HEK293 (cell line): ENCODE data around the gene CEP112.
"Not testable (repeated sequence)": the region's sequence is repeated elsewhere in the genome, so short reads cannot be mapped to it uniquely, and the experiment has no call there.

Experiments
- CTCF ChIA-PET: fragments of 350-600 bp; formaldehyde crosslinking; extraction: SDS; loops from one replicate; lab custom pipeline; 2021; ENCODE audit warnings: antibody characterized with exemption; lab: Yijun Ruan, JAX
- POLR2A ChIA-PET: fragments of 300-600 bp; formaldehyde crosslinking; extraction: SDS; loops from one replicate; lab custom pipeline; 2020; ENCODE audit warnings: antibody characterized with exemption, inconsistent platforms; lab: Yijun Ruan, JAX
- H3K27ac ChIP-seq: fragments of 200-500 bp; sonication (Bioruptor generic); 2 replicates; pipeline ENCODE4 v1.5.1; 2014; ENCODE audit warnings: low read depth, low read length, control low read depth, inconsistent platforms; ENCODE audit errors: extremely low read depth
- H3K36me3 ChIP-seq, 2 experiments: fragments of 200-500 bp in 1 of 2; sonication (Bioruptor generic) in 1 of 2; 1 replicate in 1 of 2; 2 replicates in 1 of 2; pipeline ENCODE4 v1.5.1; 2014 to 2017; ENCODE audit warnings: inconsistent platforms in 2 of 2, low read length in 2 of 2; ENCODE audit not compliant: control insufficient read depth in 2 of 2, insufficient read depth in 1 of 2
- H3K4me1 ChIP-seq: fragments of 200-500 bp; sonication (Bioruptor generic); 2 replicates; pipeline ENCODE4 v1.5.1; 2014; ENCODE audit warnings: mild to moderate bottlenecking, low read length, inconsistent platforms; ENCODE audit not compliant: control insufficient read depth, insufficient read depth
- H3K4me3 ChIP-seq: 2 replicates; pipeline ENCODE4 v1.5.1; 2011; ENCODE audit warnings: low read depth, mild to moderate bottlenecking, control low read depth, low read length, moderate library complexity
- H3K9me3 ChIP-seq: fragments of 200-500 bp; sonication (Bioruptor generic); 2 replicates; pipeline ENCODE4 v1.5.1; 2014; ENCODE audit warnings: low read depth, low read length, inconsistent platforms; ENCODE audit not compliant: control insufficient read depth, insufficient read depth
- GFI1B ChIP-seq: fragments of 450-650 bp; formaldehyde crosslinking; IDR thresholded peaks from 2 replicates; pipeline ENCODE4 v1.5.1; 2016; ENCODE audit warnings: missing biosample characterization, missing genetic modification characterization
- REPIN1 ChIP-seq: fragments of 450-650 bp; formaldehyde crosslinking; IDR thresholded peaks from 2 replicates; pipeline ENCODE4 v1.5.1; 2017; ENCODE audit warnings: missing biosample characterization, missing genetic modification characterization, low read depth
- SCRT2 ChIP-seq: fragments of 450-650 bp; formaldehyde crosslinking; IDR thresholded peaks from 2 replicates; pipeline ENCODE4 v1.5.1; 2016; ENCODE audit warnings: missing biosample characterization, missing genetic modification characterization
- SETDB1 ChIP-seq: IDR thresholded peaks from one replicate; pipeline ENCODE4 v1.6.1; 2017; ENCODE audit warnings: mild to moderate bottlenecking, low read length, moderate library complexity, mixed read lengths; ENCODE audit not compliant: insufficient read length
- SP3 ChIP-seq: fragments of 450-650 bp; formaldehyde crosslinking; IDR thresholded peaks from 2 replicates; pipeline ENCODE4 v1.5.1; 2016; ENCODE audit warnings: missing biosample characterization, missing genetic modification characterization
- ZBTB26 ChIP-seq: fragments of 450-650 bp; formaldehyde crosslinking; optimal IDR thresholded peaks from 2 replicates; pipeline ENCODE3; 2016; ENCODE audit warnings: missing biosample characterization, mild to moderate bottlenecking, missing genetic modification characterization
- ZBTB48 ChIP-seq: fragments of 450-650 bp; formaldehyde crosslinking; IDR thresholded peaks from 2 replicates; pipeline ENCODE4 v1.5.1; 2016; ENCODE audit warnings: missing biosample characterization, missing genetic modification characterization
- ZNF112 ChIP-seq: fragments of 450-650 bp; formaldehyde crosslinking; IDR thresholded peaks from 2 replicates; pipeline ENCODE4 v1.5.0; 2017; ENCODE audit warnings: missing biosample characterization, missing genetic modification characterization
- ZNF132 ChIP-seq: fragments of 450-650 bp; formaldehyde crosslinking; IDR thresholded peaks from 2 replicates; pipeline ENCODE4 v1.5.1; 2017; ENCODE audit warnings: missing biosample characterization, missing genetic modification characterization, borderline replicate concordance
- ZNF274 ChIP-seq, 2 experiments: fragments of 200-500 bp in 1 of 2; fragments of 450-650 bp in 1 of 2; sonication (Bioruptor generic) in 1 of 2; formaldehyde crosslinking in 1 of 2; IDR thresholded peaks; 2 replicates each; pipeline versions ENCODE4 v1.5.1 to v1.6.1; 2014 to 2016; ENCODE audit warnings: borderline replicate concordance in 1 of 2, inconsistent platforms in 1 of 2, low read length in 1 of 2, missing biosample characterization in 1 of 2, missing genetic modification characterization in 1 of 2
- ZNF362 ChIP-seq: fragments of 450-650 bp; formaldehyde crosslinking; IDR thresholded peaks from 2 replicates; pipeline ENCODE4 v1.5.1; 2016; ENCODE audit warnings: missing biosample characterization, missing genetic modification characterization
- ZNF423 ChIP-seq: fragments of 450-650 bp; formaldehyde crosslinking; IDR thresholded peaks from 2 replicates; pipeline ENCODE4 v1.5.1; 2016; ENCODE audit warnings: missing biosample characterization, missing genetic modification characterization
- ZNF433 ChIP-seq: fragments of 450-650 bp; formaldehyde crosslinking; IDR thresholded peaks from 2 replicates; pipeline ENCODE4 v1.5.1; 2016; ENCODE audit warnings: missing biosample characterization, missing genetic modification characterization, low read depth
- ZNF449 ChIP-seq: fragments of 450-650 bp; formaldehyde crosslinking; IDR thresholded peaks from 2 replicates; pipeline ENCODE4 v1.5.1; 2017; ENCODE audit warnings: missing biosample characterization, mild to moderate bottlenecking, missing genetic modification characterization, moderate library complexity
- ZNF548 ChIP-seq: fragments of 450-650 bp; formaldehyde crosslinking; IDR thresholded peaks from 2 replicates; pipeline ENCODE4 v1.5.1; 2016; ENCODE audit warnings: missing biosample characterization, missing genetic modification characterization
- ZNF768 ChIP-seq: fragments of 450-650 bp; formaldehyde crosslinking; IDR thresholded peaks from 2 replicates; pipeline ENCODE4 v1.5.1; 2018; ENCODE audit warnings: missing biosample characterization, mild to moderate bottlenecking, missing genetic modification characterization
- ZNF777 ChIP-seq: fragments of 450-650 bp; formaldehyde crosslinking; IDR thresholded peaks from 2 replicates; pipeline ENCODE4 v1.5.1; 2017; ENCODE audit warnings: missing biosample characterization, missing genetic modification characterization, borderline replicate concordance
- ZSCAN16 ChIP-seq: fragments of 450-650 bp; formaldehyde crosslinking; IDR thresholded peaks from 2 replicates; pipeline ENCODE4 v1.5.1; 2016; ENCODE audit warnings: missing biosample characterization, missing genetic modification characterization

The CEP112 gene

GRCh38 chr17:65841089-65841488, 350.8 kb downstream of the CEP112 start:
- ChIA-PET CTCF (interaction anchor here (0.6 kb wide), 1 partner anchor 43 kb away, joined by 4 read pairs; no protein-coding TSS in a partner anchor), POLR2A (no interaction called here)
- no peaks in the 10 kb centered on the region for H3K4me1 ChIP-seq
- TF ChIP-seq ZNF777 (no peak), ZNF548 (tag by site-specific recombination) (no peak), ZBTB26 (tag by site-specific recombination) (no peak), ZSCAN16 (tag by site-specific recombination) (no peak), ZNF768 (tag by site-specific recombination) (no peak), REPIN1 (no peak), SCRT2 (no peak), ZNF423 (no peak), ZBTB48 (no peak), ZNF433 (tag by site-specific recombination) (no peak), ZNF112 (tag by site-specific recombination) (no peak), ZNF449 (tag by site-specific recombination) (no peak), ZNF274 (IDR thresholded peaks at IDR 0.05; ENCODE audit: low read length) (no peak), ZNF274 (tag by site-specific recombination; IDR thresholded peaks at IDR 0.05; ENCODE audit: borderline replicate concordance) (no peak), ZNF362 (tag by site-specific recombination) (no peak), SP3 (tag by site-specific recombination) (no peak), ZNF132 (tag by site-specific recombination) (no peak)
- TF ChIP-seq, all 188 proteins: peak for 0
- H3K4me3 ChIP-seq, result no peak overlapping the region
- no peak overlapping the region for H3K27ac ChIP-seq
- no peaks in the 10 kb centered on the region for H3K9me3 ChIP-seq
- H3K36me3 ChIP-seq, result no peaks in the 10 kb centered on the region; a peak in 1 of 3 replicates

GRCh38 chr17:65837232-65837631, 354.7 kb downstream of the CEP112 start:
- H3K4me1 ChIP-seq, H3K9me3 ChIP-seq, CTCF ChIA-PET, H3K36me3 ChIP-seq, H3K27ac ChIP-seq, POLR2A ChIA-PET, H3K4me3 ChIP-seq: not testable (repeated sequence)

GRCh38 chr17:65833214-65833613, 358.7 kb downstream of the CEP112 start:
- CTCF ChIA-PET, result no interaction called here
- Histone ChIP-seq H3K36me3 (no peaks in the 10 kb centered on the region), H3K4me3 (no peak overlapping the region), H3K9me3 (no peaks in the 10 kb centered on the region), H3K27ac (no peak overlapping the region), H3K4me1 (no peaks in the 10 kb centered on the region)
- POLR2A ChIA-PET, result no interaction called here
- TF ChIP-seq SETDB1, result peak; percentile 1
- no peak for TF ChIP-seq GFI1B (tag by site-specific recombination)
